ENCODE results near the gene PCSK2.

The PCSK2 gene

GRCh38 chr20:17334932-17335331, 108.1 kb downstream of the PCSK2 start:
- H3K4me3 ChIP-seq (ENCODE audit: low read depth, low read length) = no peak overlapping the region
- no peak overlapping the region for H3K27ac ChIP-seq (ENCODE audit: low read depth, low read length)
- no peaks in the 10 kb centered on the region for H3K36me3 ChIP-seq (ENCODE audit: control insufficient read depth, insufficient read depth, low read length)
- H3K4me1 ChIP-seq (ENCODE audit: control insufficient read depth, insufficient read depth, low read length) = no peaks in the 10 kb centered on the region
- no peak overlapping the region for H3K9ac ChIP-seq (ENCODE audit: low read length)
- no peaks in the 10 kb centered on the region for H3K27me3 ChIP-seq (ENCODE audit: control insufficient read depth, insufficient read depth, low read length)
- H3K9me3 ChIP-seq (ENCODE audit: control insufficient read depth, insufficient read depth, low read depth, low read length) = no peaks in the 10 kb centered on the region

GRCh38 chr20:17339000-17339399, 112.2 kb downstream of the PCSK2 start:
- peaks cover 2% of the 10 kb centered on the region; the same call in 1 of the 2 replicates for H3K4me1 ChIP-seq (ENCODE audit: control insufficient read depth, insufficient read depth, low read length)
- no peak overlapping the region for H3K27ac ChIP-seq (ENCODE audit: low read depth, low read length)
- no peaks in the 10 kb centered on the region for H3K9me3 ChIP-seq (ENCODE audit: control insufficient read depth, insufficient read depth, low read depth, low read length)
- H3K4me3 ChIP-seq (ENCODE audit: low read depth, low read length) = no peak overlapping the region
- H3K36me3 ChIP-seq (ENCODE audit: control insufficient read depth, insufficient read depth, low read length) = no peaks in the 10 kb centered on the region
- H3K27me3 ChIP-seq (ENCODE audit: control insufficient read depth, insufficient read depth, low read length) = no peaks in the 10 kb centered on the region
- no peak overlapping the region for H3K9ac ChIP-seq (ENCODE audit: low read length)

GRCh38 chr20:17343091-17343490, 116.3 kb downstream of the PCSK2 start:
- Histone ChIP-seq H3K9me3 (ENCODE audit: control insufficient read depth, insufficient read depth, low read depth, low read length) (no peaks in the 10 kb centered on the region), H3K27me3 (ENCODE audit: control insufficient read depth, insufficient read depth, low read length) (no peaks in the 10 kb centered on the region), H3K4me3 (ENCODE audit: low read depth, low read length) (no peak overlapping the region), H3K36me3 (ENCODE audit: control insufficient read depth, insufficient read depth, low read length) (no peaks in the 10 kb centered on the region), H3K4me1 (ENCODE audit: control insufficient read depth, insufficient read depth, low read length) (peaks cover 4% of the 10 kb centered on the region; the same call in 1 of the 2 replicates), H3K9ac (ENCODE audit: low read length) (no peak overlapping the region), H3K27ac (ENCODE audit: low read depth, low read length) (no peak overlapping the region)

- no peak overlapping the region for H3K27ac ChIP-seq (ENCODE audit: low read depth, low read length)
- H3K9me3 ChIP-seq (ENCODE audit: control insufficient read depth, insufficient read depth, low read depth, low read length) = no peaks in the 10 kb centered on the region
- H3K36me3 ChIP-seq (ENCODE audit: control insufficient read depth, insufficient read depth, low read length) = no peaks in the 10 kb centered on the region
- peaks cover 4% of the 10 kb centered on the region; the same call in 1 of the 2 replicates for H3K4me1 ChIP-seq (ENCODE audit: control insufficient read depth, insufficient read depth, low read length)
- H3K9ac ChIP-seq (ENCODE audit: low read length) = no peak overlapping the region
- H3K4me3 ChIP-seq (ENCODE audit: low read depth, low read length) = no peak overlapping the region
- H3K27me3 ChIP-seq (ENCODE audit: control insufficient read depth, insufficient read depth, low read length) = no peaks in the 10 kb centered on the region
Observed at GRCh38 chr20:17343656-17344452, 117.0 kb downstream of the PCSK2 start.

GRCh38 chr20:17344790-17345189, 118.0 kb downstream of the PCSK2 start:
- no peak overlapping the region for H3K27ac ChIP-seq (ENCODE audit: low read depth, low read length)
- peaks cover 4% of the 10 kb centered on the region; the same call in 1 of the 2 replicates for H3K4me1 ChIP-seq (ENCODE audit: control insufficient read depth, insufficient read depth, low read length)
- no peaks in the 10 kb centered on the region for H3K27me3 ChIP-seq (ENCODE audit: control insufficient read depth, insufficient read depth, low read length)
- no peaks in the 10 kb centered on the region for H3K9me3 ChIP-seq (ENCODE audit: control insufficient read depth, insufficient read depth, low read depth, low read length)
- no peak overlapping the region for H3K4me3 ChIP-seq (ENCODE audit: low read depth, low read length)
- H3K36me3 ChIP-seq (ENCODE audit: control insufficient read depth, insufficient read depth, low read length) = no peaks in the 10 kb centered on the region
- H3K9ac ChIP-seq (ENCODE audit: low read length) = no peak overlapping the region

- H3K9ac ChIP-seq (ENCODE audit: low read length) = no peak overlapping the region
- H3K36me3 ChIP-seq (ENCODE audit: control insufficient read depth, insufficient read depth, low read length) = no peaks in the 10 kb centered on the region
- H3K27me3 ChIP-seq (ENCODE audit: control insufficient read depth, insufficient read depth, low read length) = no peaks in the 10 kb centered on the region
- H3K9me3 ChIP-seq (ENCODE audit: control insufficient read depth, insufficient read depth, low read depth, low read length) = no peaks in the 10 kb centered on the region
- H3K27ac ChIP-seq (ENCODE audit: low read depth, low read length) = no peak overlapping the region
- no peak overlapping the region for H3K4me3 ChIP-seq (ENCODE audit: low read depth, low read length)
- peaks cover 4% of the 10 kb centered on the region; the same call in 1 of the 2 replicates for H3K4me1 ChIP-seq (ENCODE audit: control insufficient read depth, insufficient read depth, low read length)
Observed at GRCh38 chr20:17345321-17345720, 118.5 kb downstream of the PCSK2 start.

- H3K36me3 ChIP-seq (ENCODE audit: control insufficient read depth, insufficient read depth, low read length) = no peaks in the 10 kb centered on the region
- no peak overlapping the region for H3K4me3 ChIP-seq (ENCODE audit: low read depth, low read length)
- H3K9ac ChIP-seq (ENCODE audit: low read length) = no peak overlapping the region
- no peaks in the 10 kb centered on the region for H3K27me3 ChIP-seq (ENCODE audit: control insufficient read depth, insufficient read depth, low read length)
- no peak overlapping the region for H3K27ac ChIP-seq (ENCODE audit: low read depth, low read length)
- H3K9me3 ChIP-seq (ENCODE audit: control insufficient read depth, insufficient read depth, low read depth, low read length) = no peaks in the 10 kb centered on the region
- no peaks in the 10 kb centered on the region for H3K4me1 ChIP-seq (ENCODE audit: control insufficient read depth, insufficient read depth, low read length)
Observed at GRCh38 chr20:17350321-17350720, 123.5 kb downstream of the PCSK2 start.

- Histone ChIP-seq H3K27me3 (ENCODE audit: control insufficient read depth, insufficient read depth, low read length) (no peaks in the 10 kb centered on the region), H3K9me3 (ENCODE audit: control insufficient read depth, insufficient read depth, low read depth, low read length) (no peaks in the 10 kb centered on the region), H3K27ac (ENCODE audit: low read depth, low read length) (no peak overlapping the region), H3K4me1 (ENCODE audit: control insufficient read depth, insufficient read depth, low read length) (no peaks in the 10 kb centered on the region), H3K9ac (ENCODE audit: low read length) (no peak overlapping the region), H3K36me3 (ENCODE audit: control insufficient read depth, insufficient read depth, low read length) (no peaks in the 10 kb centered on the region), H3K4me3 (ENCODE audit: low read depth, low read length) (no peak overlapping the region)
Observed at GRCh38 chr20:17357238-17357637, 130.4 kb downstream of the PCSK2 start.

- no peaks in the 10 kb centered on the region for H3K4me1 ChIP-seq (ENCODE audit: control insufficient read depth, insufficient read depth, low read length)
- H3K36me3 ChIP-seq (ENCODE audit: control insufficient read depth, insufficient read depth, low read length) = no peaks in the 10 kb centered on the region
- no peaks in the 10 kb centered on the region for H3K27me3 ChIP-seq (ENCODE audit: control insufficient read depth, insufficient read depth, low read length)
- no peak overlapping the region for H3K4me3 ChIP-seq (ENCODE audit: low read depth, low read length)
- H3K27ac ChIP-seq (ENCODE audit: low read depth, low read length) = no peak overlapping the region
- H3K9me3 ChIP-seq (ENCODE audit: control insufficient read depth, insufficient read depth, low read depth, low read length) = no peaks in the 10 kb centered on the region
- H3K9ac ChIP-seq (ENCODE audit: low read length) = no peak overlapping the region
Observed at GRCh38 chr20:17358854-17359253, 132.0 kb downstream of the PCSK2 start.

- Histone ChIP-seq H3K9me3 (ENCODE audit: control insufficient read depth, insufficient read depth, low read depth, low read length) (no peaks in the 10 kb centered on the region), H3K4me1 (ENCODE audit: control insufficient read depth, insufficient read depth, low read length) (0 out of 2 replicates have a peak, but pooled peaks cover 2% of the 10 kb centered on the region), H3K4me3 (ENCODE audit: low read depth, low read length) (no peak overlapping the region), H3K9ac (ENCODE audit: low read length) (no peak overlapping the region), H3K27ac (ENCODE audit: low read depth, low read length) (no peak overlapping the region), H3K36me3 (ENCODE audit: control insufficient read depth, insufficient read depth, low read length) (no peaks in the 10 kb centered on the region), H3K27me3 (ENCODE audit: control insufficient read depth, insufficient read depth, low read length) (no peaks in the 10 kb centered on the region)
Observed at GRCh38 chr20:17364681-17365080, 137.8 kb downstream of the PCSK2 start.

GRCh38 chr20:17365831-17366230, 139.0 kb downstream of the PCSK2 start:
- Histone ChIP-seq H3K4me3 (ENCODE audit: low read depth, low read length) (no peak overlapping the region), H3K27ac (ENCODE audit: low read depth, low read length) (no peak overlapping the region), H3K36me3 (ENCODE audit: control insufficient read depth, insufficient read depth, low read length) (no peaks in the 10 kb centered on the region), H3K27me3 (ENCODE audit: control insufficient read depth, insufficient read depth, low read length) (0 out of 2 replicates have a peak, but pooled peaks cover 4% of the 10 kb centered on the region), H3K9ac (ENCODE audit: low read length) (no peak overlapping the region), H3K9me3 (ENCODE audit: control insufficient read depth, insufficient read depth, low read depth, low read length) (no peaks in the 10 kb centered on the region), H3K4me1 (ENCODE audit: control insufficient read depth, insufficient read depth, low read length) (0 out of 2 replicates have a peak, but pooled peaks cover 2% of the 10 kb centered on the region)

Data from HUES6 (cell line).